Kidney (tissue), 14 donors: ENCODE results near the gene PITX3. TPM values are rescaled to one million over a fixed set of nuclear protein-coding genes. Genes with fewer than 3 reads are reported as not detected.

Source experiments
- DNase-seq, 5 donors: peaks; one replicate each; pipeline ENCODE4 v3.0.0-alpha.2; 2013 to 2020
- FAIRE-seq: peaks from 2 replicates; lab custom pipeline; 2012; peaks lifted over from hg19 to GRCh38; lab: Jason Lieb, UNC
- H3K27ac ChIP-seq, 2 donors: one replicate each; pipeline ENCODE4 v1.7.0; 2013; ENCODE audit warnings: low read depth in 2 of 2, low read length in 2 of 2, inconsistent platforms in 1 of 2
- H3K27me3 ChIP-seq: one replicate; pipeline ENCODE4 v1.7.1; 2013; ENCODE audit warnings: low read length, inconsistent platforms; ENCODE audit not compliant: control insufficient read depth, insufficient read depth
- H3K36me3 ChIP-seq, 3 donors: one replicate each; pipeline versions ENCODE4 v1.7.0 to v1.7.1; 2013; ENCODE audit warnings: low read length in 3 of 3, control low read depth in 1 of 3, inconsistent platforms in 1 of 3; ENCODE audit not compliant: insufficient read depth in 3 of 3, control insufficient read depth in 2 of 3
- H3K4me1 ChIP-seq, 3 donors: one replicate each; pipeline versions ENCODE4 v1.7.0 to v1.7.1; 2013; ENCODE audit warnings: low read length in 3 of 3, inconsistent platforms in 1 of 3, low read depth in 1 of 3; ENCODE audit not compliant: control insufficient read depth in 2 of 3, insufficient read depth in 2 of 3
- H3K4me3 ChIP-seq, 3 donors: one replicate each; pipeline versions ENCODE4 v1.7.0 to v1.8.1; 2013; ENCODE audit warnings: low read length in 3 of 3, control low read depth in 1 of 3, inconsistent platforms in 1 of 3
- H3K9ac ChIP-seq, 3 donors: one replicate each; pipeline versions ENCODE4 v1.7.0 to v1.7.1; 2013; ENCODE audit warnings: low read length in 3 of 3, control low read depth in 1 of 3, inconsistent platforms in 1 of 3
- H3K9me3 ChIP-seq, 3 donors: one replicate each; pipeline versions ENCODE4 v1.7.0 to v1.7.1; 2013; ENCODE audit warnings: low read length in 3 of 3, control low read depth in 1 of 3, inconsistent platforms in 1 of 3; ENCODE audit not compliant: control insufficient read depth in 2 of 3, insufficient read depth in 1 of 3
- CTCF ChIP-seq: IDR thresholded peaks from 3 replicates; pipeline ENCODE4 v1.5.1; 2012; ENCODE audit warnings: mild to moderate bottlenecking, moderate library complexity, borderline replicate concordance; ENCODE audit not compliant: insufficient read depth; ENCODE audit errors: extremely low read depth
- intact Hi-C: fragments of 100-400 bp; cut with DNase I; formaldehyde crosslinking; loops from one replicate; pipeline ENCODE4 v1.11.1; 2022
- polyA plus RNA-seq: library from polyadenylated mRNA; stranded (reverse); fragments of 350-450 nt; fragmentation: Illumina TruSeq; extraction: RNeasy Lipid Tissue Mini Kit (QIAGEN cat#74804); gene quantifications from one replicate; pipeline ENCODE4 v1.2.3, GENCODE V29; 2014; ENCODE audit warnings: low read depth, low replicate concordance; ENCODE audit not compliant: insufficient read depth
- total RNA-seq: library from RNA; stranded (reverse); fragmentation: NEBNext Ultra II Directional; extraction: Animal tissue kit (Norgen Biotek cat#: 25700); gene quantifications from one replicate; pipeline ENCODE4 v1.2.1, GENCODE V29; 2021
- donor health status: control.
- donor health status: control.
- donor health status: control.
- donor health status: control.
- donor health status: control.
- donor health status: DM: yes; HTN: yes; CAD: no.
- donor health status: Normal renal cell carcinoma (clear cell type).

The PITX3 gene
- total and polyA plus RNA-seq, 2 donors from 2014 or later: 0.39 TPM; not detected in 1

- Histone ChIP-seq H3K9me3 (no peaks in the 10 kb centered on the region), H3K4me3 (peak overlapping the region; percentile 90 to 97 (median 91)), H3K9ac (peak overlapping the region; percentile 79 to 98 (median 90)), H3K27me3 (no peaks in the 10 kb centered on the region), H3K36me3 (peaks cover 0 to 6% (median 0%) of the 10 kb centered on the region in 3 donors), H3K4me1 (peaks cover 7 to 28% (median 13%) of the 10 kb centered on the region in 3 donors), H3K27ac (peak overlapping the region in 1 of 2 donors; percentile 90)
- no peak for TF ChIP-seq CTCF
- FAIRE-seq (no peak), DNase-seq (no peak)
- intact Hi-C loops: no loop called here
These were observed 4.9 kb upstream of the PITX3 start for GRCh38 chr10:102246261-102246660.

GRCh38 chr10:102245932-102246251 is 4.6 kb upstream of the PITX3 start:
- no peak for TF ChIP-seq CTCF
- intact Hi-C loops: no loop called here
- FAIRE-seq (no peak), DNase-seq (no peak)
- Histone ChIP-seq H3K4me3 (peak overlapping the region; percentile 90 to 97 (median 91)), H3K9me3 (no peaks in the 10 kb centered on the region), H3K4me1 (peaks cover 7 to 29% (median 13%) of the 10 kb centered on the region in 3 donors), H3K9ac (peak overlapping the region; percentile 79 to 98 (median 90)), H3K36me3 (peaks cover 0 to 6% (median 0%) of the 10 kb centered on the region in 3 donors), H3K27me3 (no peaks in the 10 kb centered on the region), H3K27ac (peak overlapping the region; percentile 90)

GRCh38 chr10:102245082-102245931 is 4.0 kb upstream of the PITX3 start, which contains the start of gene GBF1:
Gene GBF1 (plus strand): TSS chr10:102245532. CDS start chr10:102258939, 13,407 bp downstream.
- Histone ChIP-seq H3K9me3 (no peaks in the 10 kb centered on the region), H3K27me3 (no peaks in the 10 kb centered on the region), H3K9ac (peak within 1 kb of the TSS; percentile 79 to 98 (median 90)), H3K36me3 (peaks cover 0 to 6% (median 0%) of the 10 kb centered on the region in 3 donors), H3K4me1 (peaks cover 7 to 30% (median 13%) of the 10 kb centered on the region in 3 donors), H3K4me3 (peak within 1 kb of the TSS; percentile 90 to 97 (median 91)), H3K27ac (peak within 1 kb of the TSS; percentile 90)
- intact Hi-C loops: no loop called here
- TF ChIP-seq CTCF: no peak
- FAIRE-seq (peak; percentile 99), DNase-seq (peak; percentile 96 to 100 (median 97))
